Chondrocyte (in vitro differentiated cells): ENCODE results near the gene NEK1. TPM values are rescaled to one million over a fixed set of nuclear protein-coding genes. Genes with fewer than 3 reads are reported as not detected.
A peak's percentile ranks its signal among the peaks of the same experiment; 100 is the strongest.

Source experiments
- DNase-seq: peaks from one replicate; pipeline ENCODE4 v3.0.0; 2021; ENCODE audit warnings: mixed read lengths, low spot score
- H3K27ac Mint-ChIP-seq: one replicate; pipeline ENCODE4 v1.8.0; 2021; ENCODE audit warnings: mild to moderate bottlenecking, moderate library complexity, mixed read lengths; ENCODE audit not compliant: unreplicated experiment
- H3K27me3 Mint-ChIP-seq: 2 replicates; pipeline ENCODE4 v1.8.0; 2021; ENCODE audit warnings: low read depth, mixed read lengths
- H3K36me3 Mint-ChIP-seq: 2 replicates; pipeline ENCODE4 v1.8.0; 2021; ENCODE audit warnings: low read depth, mixed read lengths
- H3K4me1 Mint-ChIP-seq: 2 replicates; pipeline ENCODE4 v1.8.0; 2021; ENCODE audit warnings: low read depth, mild to moderate bottlenecking, mixed read lengths
- H3K4me3 Mint-ChIP-seq: one replicate; pipeline ENCODE4 v1.8.0; 2021; ENCODE audit warnings: mild to moderate bottlenecking, moderate library complexity, mixed read lengths; ENCODE audit not compliant: unreplicated experiment
- H3K9me3 Mint-ChIP-seq: 2 replicates; pipeline ENCODE4 v1.8.0; 2021; ENCODE audit warnings: low read depth, mixed read lengths
- total RNA-seq: library from RNA; stranded (reverse); gene quantifications from 3 replicates; pipeline ENCODE4 v1.2.1, GENCODE V29; 2021
- TF ChIP-seq, protein P1 (sequence below): fragments of 200-600 bp; sonication (generic); IDR thresholded peaks from 2 replicates; pipeline ENCODE4 v1.5.0; 2021; ENCODE audit warnings: antibody characterized with exemption, mild to moderate bottlenecking, moderate library complexity

Gene NEK1
- total RNA-seq, 1 donor from 2014 or later, result 13.7 TPM

DNA sequence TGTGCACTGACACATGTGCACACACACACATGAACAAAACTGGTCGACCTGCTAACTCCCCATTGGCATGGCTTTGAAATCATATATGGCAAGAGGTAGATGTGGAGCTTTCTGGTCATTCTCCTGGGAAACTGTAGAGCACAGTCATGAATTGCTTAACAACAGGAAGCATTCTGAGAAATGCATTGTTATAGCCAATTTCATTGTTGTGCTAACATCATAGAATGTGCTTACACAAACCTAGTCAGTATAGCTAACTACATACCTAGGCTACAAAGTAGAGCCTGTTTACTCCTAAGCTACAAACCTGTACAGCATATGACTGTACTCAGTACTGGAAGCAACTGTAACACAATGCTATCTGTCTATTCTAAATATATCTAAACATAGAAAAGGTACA, 207.4 kb downstream of the NEK1 start:
- Mint-ChIP-seq H3K4me1 (peaks cover 5% of the 10 kb centered on the region), H3K9me3 (no peaks in the 10 kb centered on the region), H3K36me3 (peaks cover 3% of the 10 kb centered on the region), H3K27me3 (no peaks in the 10 kb centered on the region), H3K4me3 (no peak overlapping the region), H3K27ac (no peak overlapping the region)
- no peak for DNase-seq
- TF ChIP-seq, protein P1, sequence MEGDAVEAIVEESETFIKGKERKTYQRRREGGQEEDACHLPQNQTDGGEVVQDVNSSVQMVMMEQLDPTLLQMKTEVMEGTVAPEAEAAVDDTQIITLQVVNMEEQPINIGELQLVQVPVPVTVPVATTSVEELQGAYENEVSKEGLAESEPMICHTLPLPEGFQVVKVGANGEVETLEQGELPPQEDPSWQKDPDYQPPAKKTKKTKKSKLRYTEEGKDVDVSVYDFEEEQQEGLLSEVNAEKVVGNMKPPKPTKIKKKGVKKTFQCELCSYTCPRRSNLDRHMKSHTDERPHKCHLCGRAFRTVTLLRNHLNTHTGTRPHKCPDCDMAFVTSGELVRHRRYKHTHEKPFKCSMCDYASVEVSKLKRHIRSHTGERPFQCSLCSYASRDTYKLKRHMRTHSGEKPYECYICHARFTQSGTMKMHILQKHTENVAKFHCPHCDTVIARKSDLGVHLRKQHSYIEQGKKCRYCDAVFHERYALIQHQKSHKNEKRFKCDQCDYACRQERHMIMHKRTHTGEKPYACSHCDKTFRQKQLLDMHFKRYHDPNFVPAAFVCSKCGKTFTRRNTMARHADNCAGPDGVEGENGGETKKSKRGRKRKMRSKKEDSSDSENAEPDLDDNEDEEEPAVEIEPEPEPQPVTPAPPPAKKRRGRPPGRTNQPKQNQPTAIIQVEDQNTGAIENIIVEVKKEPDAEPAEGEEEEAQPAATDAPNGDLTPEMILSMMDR, result no peak

DNA sequence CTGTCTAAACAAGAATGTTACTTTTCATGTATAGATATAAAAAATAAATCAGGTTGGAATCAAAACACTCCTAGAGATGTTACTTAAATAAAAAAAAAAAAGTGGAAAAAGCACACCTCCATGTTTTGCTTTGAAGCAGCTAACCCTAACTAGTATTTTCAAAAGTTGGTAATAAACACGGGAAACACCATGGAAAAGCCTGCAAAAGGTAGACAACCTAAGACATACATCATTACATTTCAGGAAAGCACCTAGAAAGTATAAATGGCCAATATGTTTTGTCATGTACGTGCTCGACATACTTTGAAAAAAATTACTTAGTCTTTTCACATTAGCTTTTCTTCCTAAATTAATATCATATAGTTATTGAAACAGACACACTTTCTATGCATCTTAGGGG, 211.6 kb downstream of the NEK1 start:
- TF ChIP-seq, protein P1, result no peak
- peaks cover 2% of the 10 kb centered on the region for H3K36me3 Mint-ChIP-seq
- H3K27me3 Mint-ChIP-seq, result no peaks in the 10 kb centered on the region
- H3K9me3 Mint-ChIP-seq, result no peaks in the 10 kb centered on the region
- peaks cover 15% of the 10 kb centered on the region for H3K4me1 Mint-ChIP-seq
- DNase-seq, result no peak
- no peak overlapping the region for H3K4me3 Mint-ChIP-seq
- no peak overlapping the region for H3K27ac Mint-ChIP-seq

DNA sequence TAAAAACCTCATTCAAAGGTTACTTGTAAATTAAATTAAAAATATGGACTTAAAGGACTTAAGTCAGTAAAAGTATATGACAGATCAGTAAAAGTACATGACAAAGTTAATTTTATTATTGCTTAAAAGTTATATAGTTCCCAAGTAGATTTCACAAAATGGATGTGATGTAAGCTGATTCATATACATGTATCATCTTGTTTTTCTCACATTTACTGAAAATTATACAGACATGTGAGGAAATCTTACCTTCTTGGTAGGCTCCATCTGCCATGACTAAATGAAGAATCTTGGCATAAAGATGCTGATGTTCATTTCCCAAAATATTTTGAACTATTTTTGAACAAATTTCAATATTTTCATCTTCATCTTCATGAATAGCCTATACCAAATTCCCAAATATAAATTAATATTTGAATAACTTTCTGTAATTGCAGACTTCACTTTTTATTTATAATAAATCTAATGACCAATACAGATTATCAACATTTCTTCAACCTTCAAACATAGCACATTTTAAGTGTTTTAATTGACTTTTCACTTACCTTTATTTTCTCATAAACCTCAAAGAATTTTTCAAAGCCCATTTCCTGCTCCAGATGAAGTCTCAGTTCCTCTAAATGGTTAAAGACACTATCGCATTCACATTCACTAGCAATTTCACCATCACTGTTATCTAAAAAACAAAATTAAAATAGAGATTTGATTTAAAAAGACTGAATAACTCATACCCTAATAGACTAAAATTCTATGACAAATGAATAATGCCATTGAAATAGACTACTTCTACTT, 212.2 kb downstream of the NEK1 start:
- Mint-ChIP-seq H3K4me1 (peaks cover 15% of the 10 kb centered on the region), H3K4me3 (no peak overlapping the region), H3K36me3 (peaks cover 2% of the 10 kb centered on the region), H3K27ac (no peak overlapping the region), H3K9me3 (no peaks in the 10 kb centered on the region), H3K27me3 (no peaks in the 10 kb centered on the region)
- TF ChIP-seq, protein P1, result no peak
- no peak for DNase-seq

DNA sequence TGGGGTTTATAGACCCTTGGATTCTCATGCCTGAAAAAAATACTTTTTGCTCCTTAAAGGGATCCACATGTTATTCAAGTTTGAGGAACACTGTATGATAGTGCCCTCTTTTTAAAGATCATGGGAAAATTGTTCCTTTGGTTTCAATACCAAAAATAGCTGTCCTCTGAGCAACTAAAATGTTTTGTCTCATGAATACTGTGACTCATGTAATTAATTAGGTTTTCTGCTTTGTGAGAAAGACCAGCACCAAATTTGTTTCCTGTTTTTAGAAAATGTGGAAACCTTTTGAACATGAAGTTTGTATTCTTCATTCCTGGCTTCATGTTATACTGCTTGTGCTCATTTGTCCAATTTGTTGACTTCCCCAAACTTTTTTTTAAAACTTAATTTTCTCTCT, 214.1 kb downstream of the NEK1 start:
- Mint-ChIP-seq H3K9me3 (no peaks in the 10 kb centered on the region), H3K4me3 (no peak overlapping the region), H3K36me3 (peaks cover 2% of the 10 kb centered on the region), H3K27ac (peak overlapping the region; percentile 74), H3K4me1 (peaks cover 15% of the 10 kb centered on the region), H3K27me3 (no peaks in the 10 kb centered on the region)
- TF ChIP-seq, protein P1, result peak; percentile 30
- no peak for DNase-seq

DNA sequence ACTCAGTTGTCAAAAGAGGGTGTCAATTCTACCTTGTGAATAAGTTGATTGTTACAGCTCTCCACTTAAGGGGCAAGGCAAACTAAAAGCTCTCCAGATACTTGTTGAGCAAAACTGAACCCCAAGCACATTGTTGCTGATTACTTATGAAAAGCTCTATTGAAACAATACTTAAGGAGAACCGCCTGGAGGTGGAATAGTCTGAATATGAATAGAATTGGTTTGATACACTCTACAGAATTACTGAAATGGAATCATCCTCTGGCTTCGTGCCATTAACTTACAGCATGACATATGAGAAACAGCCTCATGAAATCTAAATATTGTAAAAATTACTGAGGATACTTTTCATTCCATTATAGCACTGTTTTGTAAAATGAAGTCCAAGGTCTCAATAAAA, 214.6 kb downstream of the NEK1 start:
- TF ChIP-seq, protein P1, result no peak
- Mint-ChIP-seq H3K4me3 (no peak overlapping the region), H3K9me3 (no peaks in the 10 kb centered on the region), H3K27ac (peak overlapping the region; percentile 74), H3K36me3 (peaks cover 2% of the 10 kb centered on the region), H3K27me3 (no peaks in the 10 kb centered on the region), H3K4me1 (peaks cover 15% of the 10 kb centered on the region)
- DNase-seq, result no peak
